Breast epithelium (tissue), 3 donors: ENCODE results near the gene NELL1.

Source experiments
- CTCF ChIP-seq, 3 donors: fragments of 450-650 bp; IDR thresholded peaks; one replicate each; pipeline ENCODE4 v1.5.1; 2016 to 2017; ENCODE audit warnings: antibody characterized with exemption in 3 of 3, mild to moderate bottlenecking in 3 of 3, moderate library complexity in 3 of 3
- POLR2A ChIP-seq: fragments of 450-650 bp; IDR thresholded peaks from one replicate; pipeline ENCODE4 v1.6.1; 2016; ENCODE audit warnings: antibody characterized with exemption, mild to moderate bottlenecking, moderate library complexity
- POLR2AphosphoS5 ChIP-seq, 3 donors: sonication (generic); formaldehyde crosslinking; IDR thresholded peaks; one replicate each; pipeline ENCODE4 v1.6.1; 2017; ENCODE audit warnings: antibody characterized with exemption in 3 of 3

GRCh38 chr11:20821046-20821445, 151.7 kb downstream of the NELL1 start:
- TF ChIP-seq POLR2A (no peak), CTCF (IDR thresholded peaks at IDR 0.05) (no peak), POLR2AphosphoS5 (IDR thresholded peaks at IDR 0.05) (no peak)
